ENCODE data around the gene CLNK.

DNA sequence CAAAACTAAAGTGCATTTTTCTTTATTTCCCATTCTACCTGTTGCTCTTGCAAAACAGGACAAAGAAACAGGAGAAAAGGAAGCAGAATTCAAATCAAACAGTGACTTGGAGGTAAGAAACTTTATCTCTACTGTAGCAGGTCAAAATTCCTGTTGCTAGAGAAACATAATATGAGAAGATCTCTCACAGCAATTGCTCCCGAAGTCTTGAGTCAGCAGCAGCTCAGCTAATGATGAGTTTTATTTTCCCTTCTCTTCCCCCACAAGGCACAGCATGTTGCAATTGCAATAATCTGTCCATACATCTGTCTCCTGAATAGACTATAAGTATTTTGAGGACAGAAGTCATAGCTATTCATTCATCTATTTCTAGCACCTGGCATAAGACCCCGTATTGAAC lies 112.7 kb downstream of the CLNK start:
- TF ChIP-seq EP300 (IDR thresholded peaks at IDR 0.05) = no peak
- TF ChIP-seq, protein P1, sequence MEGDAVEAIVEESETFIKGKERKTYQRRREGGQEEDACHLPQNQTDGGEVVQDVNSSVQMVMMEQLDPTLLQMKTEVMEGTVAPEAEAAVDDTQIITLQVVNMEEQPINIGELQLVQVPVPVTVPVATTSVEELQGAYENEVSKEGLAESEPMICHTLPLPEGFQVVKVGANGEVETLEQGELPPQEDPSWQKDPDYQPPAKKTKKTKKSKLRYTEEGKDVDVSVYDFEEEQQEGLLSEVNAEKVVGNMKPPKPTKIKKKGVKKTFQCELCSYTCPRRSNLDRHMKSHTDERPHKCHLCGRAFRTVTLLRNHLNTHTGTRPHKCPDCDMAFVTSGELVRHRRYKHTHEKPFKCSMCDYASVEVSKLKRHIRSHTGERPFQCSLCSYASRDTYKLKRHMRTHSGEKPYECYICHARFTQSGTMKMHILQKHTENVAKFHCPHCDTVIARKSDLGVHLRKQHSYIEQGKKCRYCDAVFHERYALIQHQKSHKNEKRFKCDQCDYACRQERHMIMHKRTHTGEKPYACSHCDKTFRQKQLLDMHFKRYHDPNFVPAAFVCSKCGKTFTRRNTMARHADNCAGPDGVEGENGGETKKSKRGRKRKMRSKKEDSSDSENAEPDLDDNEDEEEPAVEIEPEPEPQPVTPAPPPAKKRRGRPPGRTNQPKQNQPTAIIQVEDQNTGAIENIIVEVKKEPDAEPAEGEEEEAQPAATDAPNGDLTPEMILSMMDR (IDR thresholded peaks at IDR 0.05) = no peak
- no peak for TF ChIP-seq POLR2A (IDR thresholded peaks at IDR 0.05)
- TF ChIP-seq POLR2AphosphoS5 (IDR thresholded peaks at IDR 0.05) = no peak
